Inferior parietal cortex (tissue), 1 donor: ENCODE data around the gene PRKX.
"Not testable (repeated sequence)": the region's sequence is repeated elsewhere in the genome, so short reads cannot be mapped to it uniquely, and the experiment has no call there.

Source experiments
- DNase-seq: peaks from one replicate; pipeline ENCODE4 v3.0.0-alpha.2; 2016; ENCODE audit errors: extremely low spot score

PRKX gene

DNA sequence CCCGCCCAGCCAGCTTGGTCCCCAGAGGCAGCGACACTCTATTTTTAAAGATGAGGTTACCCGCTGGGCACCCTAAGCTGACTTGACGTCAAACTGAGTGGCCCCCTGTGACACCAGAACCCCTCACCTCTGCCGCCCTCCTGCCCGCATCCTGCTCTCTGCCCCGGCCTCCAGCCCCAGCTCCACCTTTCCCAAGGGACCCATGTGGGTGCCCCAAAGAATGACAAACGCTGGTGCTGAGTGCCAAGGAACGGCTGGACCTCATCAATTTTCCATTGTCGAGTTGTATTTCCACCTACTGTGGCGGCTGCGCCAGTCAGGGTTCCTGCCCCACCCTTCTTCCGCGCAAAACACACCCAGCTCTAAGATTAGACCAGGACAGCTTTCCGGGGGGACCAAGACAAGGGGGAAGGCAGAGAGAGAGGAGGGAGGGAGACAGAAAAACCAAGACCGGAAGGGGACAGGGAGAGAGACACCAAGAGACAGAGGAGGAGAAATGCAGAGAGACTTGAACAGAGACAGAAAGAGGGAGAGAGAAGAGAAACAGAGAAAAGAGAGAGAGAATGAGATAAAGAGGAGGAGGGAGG, 2.0 kb downstream of the PRKX start:
- no peak for DNase-seq

DNA sequence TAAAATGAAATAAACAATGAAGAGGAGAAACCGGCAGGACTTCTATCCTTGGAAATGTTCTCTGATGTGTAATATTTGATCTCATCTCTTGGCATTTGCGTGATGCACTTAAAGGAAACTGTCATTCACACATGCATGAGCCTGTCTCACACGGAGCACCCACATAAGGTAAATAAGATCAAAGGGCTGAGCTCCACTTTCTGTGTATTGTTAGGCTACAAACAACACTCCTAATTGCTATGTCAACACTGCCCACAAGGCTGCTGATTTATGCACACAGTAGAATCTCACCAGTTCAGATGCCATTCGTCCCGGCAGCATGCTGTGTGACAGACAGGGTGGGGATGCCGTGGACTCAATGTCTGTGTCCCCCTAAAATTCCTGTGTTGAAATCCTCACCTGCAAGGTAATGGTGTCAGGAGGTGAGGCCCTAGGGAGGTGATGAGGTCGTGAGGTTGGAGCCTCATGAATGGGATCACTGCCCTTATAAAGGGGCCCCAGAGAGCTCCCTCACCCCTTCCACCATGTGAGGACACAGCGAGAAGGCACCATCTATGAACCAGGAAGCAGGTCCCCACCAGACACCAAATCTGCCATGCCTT, 5.7 kb downstream of the PRKX start:
- not testable (repeated sequence) for DNase-seq

DNA sequence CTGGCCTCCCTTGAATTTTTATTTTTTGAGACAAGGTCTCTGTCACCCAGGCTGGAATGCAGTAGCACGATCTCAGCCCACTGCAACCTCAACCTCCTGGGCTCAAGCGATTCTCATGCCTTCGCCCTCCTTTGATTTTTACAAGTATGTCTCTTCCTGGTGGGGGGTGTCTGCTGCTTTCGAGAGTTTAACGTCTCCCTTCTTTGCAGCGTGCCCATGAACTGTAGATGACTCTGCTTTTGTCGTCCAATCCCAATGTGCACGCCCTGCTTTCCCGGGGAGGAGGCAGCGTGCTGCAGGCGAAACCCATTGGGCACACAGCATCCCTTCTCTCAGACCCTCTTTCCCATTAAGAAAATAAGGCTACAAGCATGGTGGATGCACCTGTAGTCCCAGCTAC, 7.0 kb downstream of the PRKX start:
- DNase-seq = no peak

DNA sequence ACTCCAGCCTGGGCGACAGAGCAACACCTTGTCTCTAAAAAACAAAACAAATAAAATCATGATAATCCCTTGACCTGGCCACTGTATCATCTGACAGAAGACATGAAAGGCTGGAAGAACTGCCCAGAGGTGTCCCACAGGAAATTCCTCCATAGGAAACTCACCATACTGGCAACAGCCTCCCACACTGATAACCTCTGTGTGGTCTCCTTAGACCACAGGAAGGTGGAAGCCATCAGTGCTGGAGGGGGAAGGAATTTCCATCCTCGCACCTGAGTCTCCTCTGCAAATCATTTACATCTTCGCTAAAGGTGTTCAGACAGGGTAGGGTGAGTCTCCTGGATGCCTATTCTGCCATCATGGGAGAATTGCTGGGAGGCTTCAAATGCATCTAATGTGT, 10.2 kb downstream of the PRKX start:
- DNase-seq = not testable (repeated sequence)

- DNase-seq = not testable (repeated sequence)
Measured at GRCh38 chrX:3702095-3702494, 11.4 kb downstream of the PRKX start.

DNA sequence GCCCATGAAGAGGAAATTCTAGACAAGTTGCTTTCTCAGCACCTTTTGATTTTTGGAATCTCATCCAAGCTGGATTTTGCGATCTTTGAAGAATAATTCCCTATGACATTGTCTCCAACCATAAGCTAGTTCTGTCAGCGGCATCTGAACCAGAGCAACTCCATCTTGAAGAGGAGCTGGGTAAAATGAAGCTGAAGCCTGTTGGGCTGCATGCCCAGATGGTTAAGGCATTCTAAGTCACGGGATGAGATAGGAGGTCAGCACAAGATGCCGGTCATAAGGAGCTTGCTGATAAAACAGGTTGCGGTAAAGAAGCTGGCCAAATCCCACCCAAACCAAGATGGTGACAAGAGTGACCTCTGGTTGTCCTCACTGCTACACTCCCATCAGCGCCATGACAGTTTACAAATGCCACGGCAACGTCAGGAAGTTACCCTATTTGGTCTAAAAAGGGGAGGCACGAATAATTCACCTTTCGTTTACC, 12.0 kb downstream of the PRKX start:
- DNase-seq = not testable (repeated sequence)

- DNase-seq = no peak
Measured at GRCh38 chrX:3699821-3700381, 13.5 kb downstream of the PRKX start.

GRCh38 chrX:3697701-3698279, 15.7 kb downstream of the PRKX start:
- peak; percentile 36 for DNase-seq

- no peak for DNase-seq
Measured at GRCh38 chrX:3697220-3697684, 16.2 kb downstream of the PRKX start.

DNA sequence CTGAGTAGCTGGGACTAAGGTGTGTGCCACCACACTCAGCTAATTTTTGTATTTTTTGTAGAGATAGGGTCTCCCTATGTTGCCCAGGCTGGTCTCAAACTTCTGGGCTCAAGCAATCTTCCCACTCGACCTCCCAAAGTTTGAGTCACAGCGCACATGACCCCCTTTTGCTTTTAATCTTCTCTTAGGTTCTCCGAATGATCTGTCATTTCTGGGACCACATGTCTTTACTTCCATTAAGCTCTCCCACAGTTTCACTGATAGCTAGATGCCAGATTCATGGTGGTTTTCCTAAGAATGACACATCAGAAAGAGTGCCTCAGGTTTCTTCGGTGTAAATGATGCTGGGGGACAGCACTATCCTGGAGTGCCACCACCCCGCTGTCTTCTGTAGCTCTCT, 17.9 kb downstream of the PRKX start:
- DNase-seq = no peak

DNA sequence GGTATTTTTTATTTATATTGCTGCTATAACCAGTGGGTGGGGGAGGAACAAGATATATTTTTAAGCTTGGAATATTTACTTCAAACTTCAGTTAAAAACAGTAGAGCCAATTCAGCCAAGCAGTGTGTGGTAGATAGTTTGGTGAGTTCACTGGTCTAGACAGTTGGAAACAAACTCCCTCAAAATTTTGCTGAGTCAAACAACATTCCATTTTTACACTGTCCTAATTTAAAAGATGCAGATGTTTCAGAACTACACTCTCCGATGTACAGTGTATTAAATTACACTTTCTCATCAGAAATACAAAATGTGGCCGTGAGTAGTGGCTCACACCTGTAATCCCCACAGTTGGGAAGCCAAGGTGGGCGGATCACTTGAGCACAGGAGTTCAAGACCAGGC, 23.3 kb downstream of the PRKX start:
- no peak for DNase-seq

DNA sequence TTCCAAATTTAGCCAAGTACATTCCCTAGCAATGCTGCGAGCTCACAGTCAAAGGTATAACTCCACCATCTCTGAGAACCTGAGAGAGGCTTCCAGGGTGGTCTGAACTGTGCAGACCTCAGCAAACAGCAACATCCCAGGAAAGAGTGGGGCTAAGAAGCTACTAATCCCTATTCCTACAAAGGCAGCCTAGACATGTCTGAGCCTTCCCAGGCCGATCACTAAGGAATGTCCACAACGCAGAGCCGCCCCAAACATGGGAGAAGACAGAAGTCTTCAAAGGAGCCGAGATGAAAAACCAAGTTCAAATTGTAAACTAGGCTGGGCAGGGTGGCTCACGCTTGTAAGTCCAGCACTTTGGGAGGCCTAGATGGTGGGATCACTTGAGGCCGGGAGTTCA, 30.2 kb downstream of the PRKX start:
- not testable (repeated sequence) for DNase-seq

- no peak for DNase-seq
Measured at GRCh38 chrX:3680459-3680858, 33.0 kb downstream of the PRKX start.

DNA sequence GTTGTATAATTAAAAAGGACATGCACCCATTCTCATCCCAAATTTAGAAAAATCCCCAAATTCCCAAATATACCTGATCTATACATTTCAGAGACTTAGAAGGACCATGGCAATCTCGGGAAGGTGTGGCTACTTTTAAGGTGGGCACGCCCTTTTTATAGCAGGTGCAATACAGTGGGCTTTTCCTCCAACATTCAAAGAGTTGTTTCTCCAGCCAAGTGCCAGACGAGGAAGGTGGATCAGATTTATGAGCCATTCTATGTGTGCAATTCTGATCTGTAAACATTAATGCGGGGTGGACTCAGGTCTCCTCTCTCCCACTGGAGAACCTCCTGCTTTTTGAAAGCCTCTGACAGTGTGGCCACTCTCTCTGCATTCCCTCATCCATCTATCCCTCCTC, 33.8 kb downstream of the PRKX start:
- no peak for DNase-seq

GRCh38 chrX:3678328-3678727, 35.1 kb downstream of the PRKX start:
- no peak for DNase-seq

DNA sequence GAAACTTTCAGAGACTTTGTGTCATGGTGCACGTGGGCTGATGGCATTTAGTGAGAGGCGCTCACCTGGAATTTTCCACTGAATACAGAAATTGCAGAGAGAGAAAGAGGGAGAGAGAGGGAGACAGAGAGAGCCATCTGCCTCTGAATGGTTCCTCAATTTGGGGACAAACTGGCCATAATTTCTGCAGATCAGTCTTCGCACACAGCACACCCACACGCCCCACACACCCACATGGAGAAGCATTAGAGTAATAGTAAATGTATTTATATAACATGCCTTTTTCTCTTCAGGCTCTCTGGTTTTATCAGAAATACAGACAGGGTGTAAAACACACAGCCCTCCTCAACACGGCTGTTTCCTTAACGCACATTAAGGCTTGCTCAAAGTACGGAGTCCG, 38.6 kb downstream of the PRKX start:
- DNase-seq = no peak

DNA sequence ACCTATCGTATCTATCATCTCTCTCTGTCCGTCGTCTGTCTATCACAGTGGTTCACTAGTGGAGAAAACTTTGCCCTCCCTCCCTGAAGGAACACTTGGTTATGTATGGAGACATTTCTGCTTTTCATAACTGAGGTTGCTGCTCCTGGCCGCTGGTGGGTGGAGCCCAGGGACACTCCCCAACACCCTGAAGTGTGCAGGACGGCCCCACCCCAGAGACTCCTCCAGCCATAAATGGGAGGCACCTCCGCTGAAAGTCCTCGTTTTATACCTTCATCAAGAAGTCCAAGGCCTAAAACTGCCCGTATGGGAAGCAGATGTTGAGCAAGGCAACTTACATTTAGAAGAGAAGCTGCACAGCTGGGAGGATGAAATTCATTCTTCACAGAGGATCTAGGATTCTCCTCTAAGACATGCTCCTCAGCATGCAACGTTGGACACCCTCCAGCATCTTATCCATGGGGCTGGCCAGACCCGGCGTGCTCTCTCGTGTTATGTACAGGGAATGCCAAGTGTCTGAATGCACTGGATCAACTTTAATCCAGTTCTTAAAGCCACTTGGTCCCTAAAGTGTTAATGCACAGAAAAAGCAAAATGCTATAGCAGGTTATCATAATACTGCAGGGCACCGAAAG, 43.5 kb downstream of the PRKX start:
- no peak for DNase-seq

- DNase-seq = no peak
Measured at GRCh38 chrX:3666975-3667374, 46.5 kb downstream of the PRKX start.

- no peak for DNase-seq
Measured at GRCh38 chrX:3664921-3665320, 48.5 kb downstream of the PRKX start.

DNA sequence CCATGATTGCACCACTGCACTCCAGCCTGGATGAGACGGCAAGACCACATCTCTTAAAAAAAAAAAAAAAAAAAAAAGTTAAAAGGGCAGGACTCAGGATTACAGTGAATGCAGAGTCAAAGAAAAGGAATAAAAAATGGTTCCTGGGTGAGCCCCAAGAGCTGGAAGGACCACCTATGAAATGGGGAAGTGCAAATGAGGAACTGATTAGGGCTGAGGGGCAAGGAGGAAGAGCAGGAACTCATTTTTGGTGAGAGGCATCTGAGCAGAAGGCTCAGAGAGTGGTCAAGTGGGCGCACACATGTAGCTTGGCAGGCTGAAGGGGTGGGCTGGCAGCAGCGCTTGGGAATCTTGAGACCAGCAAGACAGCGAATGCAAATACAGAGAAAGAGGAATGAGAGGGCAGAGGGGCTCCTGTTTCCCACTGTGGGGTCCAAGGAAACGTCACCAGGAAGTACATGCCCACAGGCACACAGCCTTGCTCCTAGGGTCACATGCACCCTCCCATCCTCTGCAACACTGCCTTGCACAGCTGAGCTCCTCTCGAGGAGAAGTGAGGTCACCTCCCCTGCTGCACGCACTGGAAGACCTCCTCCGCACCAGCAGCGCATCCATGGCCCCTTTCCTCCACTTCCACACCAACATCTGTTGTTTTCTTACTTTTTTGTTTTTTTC, 49.7 kb downstream of the PRKX start:
- DNase-seq = not testable (repeated sequence)

DNA sequence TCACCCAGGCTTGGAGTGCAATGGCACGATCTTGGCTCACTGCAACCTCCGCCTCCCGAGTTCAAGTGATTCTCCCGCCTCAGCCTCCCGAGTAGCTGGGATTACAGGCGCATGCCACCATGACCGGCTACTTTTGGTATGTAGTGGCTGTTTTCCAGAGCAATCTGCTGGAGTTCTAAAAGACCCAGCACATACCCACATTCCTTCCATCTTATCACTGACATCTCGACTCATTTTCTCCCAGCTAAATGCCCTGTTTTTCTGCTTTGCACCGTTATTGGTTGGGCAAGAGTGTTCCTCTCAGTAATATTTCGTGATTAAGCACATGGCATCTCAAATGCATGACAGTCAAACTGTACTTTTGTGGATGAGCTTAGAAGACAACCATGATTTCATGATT, 53.7 kb downstream of the PRKX start:
- no peak for DNase-seq

DNA sequence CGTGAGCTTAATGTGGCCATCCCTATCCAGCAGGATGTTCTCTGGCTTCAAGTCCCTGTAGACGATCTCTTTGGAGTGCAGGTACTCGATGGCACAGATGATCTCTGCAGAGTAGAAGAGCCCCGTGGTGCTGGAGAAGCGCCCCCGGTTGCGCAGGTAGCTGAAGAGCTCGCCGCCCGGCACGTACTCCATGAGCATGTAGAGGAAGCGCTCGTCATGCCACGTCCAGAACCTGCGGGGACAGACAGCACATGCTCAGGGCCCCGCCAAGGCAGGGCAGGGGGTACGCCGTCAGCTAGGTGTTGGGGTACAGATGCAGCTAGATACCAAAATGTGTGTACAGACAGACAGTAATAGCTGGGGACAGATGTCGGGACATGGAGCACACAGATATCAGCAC, 58.3 kb downstream of the PRKX start:
- no peak for DNase-seq
